HG03342 (cell line): ENCODE measurements around the gene LZTS2.

Experiments
- ATAC-seq: cut with Tn5 transposase; IDR thresholded peaks from one replicate; pipeline ENCODE4 v1.9.1; 2021; ENCODE audit warnings: mild to moderate bottlenecking, moderate library complexity; ENCODE audit not compliant: unreplicated experiment

The LZTS2 gene

DNA sequence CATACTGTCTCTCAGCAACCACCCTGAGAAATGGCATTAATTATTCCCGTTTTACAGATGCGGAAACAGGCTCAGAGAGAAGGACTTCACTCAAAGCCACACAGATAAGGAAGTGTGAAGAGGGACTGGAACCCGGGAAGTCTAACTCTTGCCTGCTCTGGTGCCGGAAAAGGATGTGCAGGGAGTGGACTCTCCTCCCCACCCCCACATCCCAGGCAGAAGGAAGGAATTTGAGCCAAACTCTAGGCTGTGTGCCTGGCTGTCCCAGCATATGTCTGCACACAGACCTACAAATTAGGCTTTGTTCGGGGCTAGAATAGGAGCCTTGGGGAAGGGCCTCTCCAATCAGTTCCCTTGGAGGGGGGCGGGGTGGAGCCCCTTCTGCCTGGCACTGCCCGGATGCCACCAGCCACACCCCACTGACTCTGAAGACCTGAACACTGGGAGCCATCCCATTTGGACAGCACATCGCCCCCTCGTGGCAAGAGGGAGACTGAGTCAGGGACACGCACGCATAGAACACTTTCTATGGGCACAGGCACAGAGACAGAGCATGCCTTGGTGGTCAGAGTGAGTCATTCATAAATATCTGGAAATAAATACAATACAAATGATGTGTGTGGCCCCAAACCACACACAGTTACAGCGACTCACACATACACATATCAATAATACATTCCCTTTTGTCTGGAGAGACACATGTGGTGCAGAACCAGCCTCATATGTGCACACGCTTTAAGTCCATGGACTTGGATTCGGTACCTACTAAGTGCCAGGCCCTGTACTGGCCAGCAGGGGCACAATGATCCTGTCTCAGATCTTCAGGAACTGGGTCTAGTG is 13.1 kb downstream of the LZTS2 start:
- peak; percentile 69 for ATAC-seq

DNA sequence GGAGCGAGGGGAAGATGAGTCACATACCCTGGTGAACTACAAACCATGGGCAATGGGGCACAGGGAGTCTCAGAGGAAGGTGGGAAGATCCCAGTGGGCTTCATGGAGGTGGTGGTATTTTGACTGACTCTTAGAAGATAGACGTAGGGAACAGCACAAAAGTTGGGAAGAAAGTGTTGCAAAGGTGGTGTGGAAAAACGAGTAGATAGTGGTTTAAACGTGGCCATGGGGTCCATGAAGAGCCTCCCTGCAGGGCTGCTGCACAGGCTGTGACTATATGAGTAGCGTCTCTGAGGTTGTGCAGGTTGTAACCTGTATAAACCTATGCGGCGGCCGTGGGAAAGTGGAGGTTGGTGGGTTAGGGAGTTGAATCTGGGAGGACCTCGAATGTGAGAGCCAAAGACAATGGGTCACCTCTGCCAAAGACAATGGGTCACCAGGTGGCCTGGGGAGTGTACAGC is 13.8 kb downstream of the LZTS2 start:
- ATAC-seq: no peak

DNA sequence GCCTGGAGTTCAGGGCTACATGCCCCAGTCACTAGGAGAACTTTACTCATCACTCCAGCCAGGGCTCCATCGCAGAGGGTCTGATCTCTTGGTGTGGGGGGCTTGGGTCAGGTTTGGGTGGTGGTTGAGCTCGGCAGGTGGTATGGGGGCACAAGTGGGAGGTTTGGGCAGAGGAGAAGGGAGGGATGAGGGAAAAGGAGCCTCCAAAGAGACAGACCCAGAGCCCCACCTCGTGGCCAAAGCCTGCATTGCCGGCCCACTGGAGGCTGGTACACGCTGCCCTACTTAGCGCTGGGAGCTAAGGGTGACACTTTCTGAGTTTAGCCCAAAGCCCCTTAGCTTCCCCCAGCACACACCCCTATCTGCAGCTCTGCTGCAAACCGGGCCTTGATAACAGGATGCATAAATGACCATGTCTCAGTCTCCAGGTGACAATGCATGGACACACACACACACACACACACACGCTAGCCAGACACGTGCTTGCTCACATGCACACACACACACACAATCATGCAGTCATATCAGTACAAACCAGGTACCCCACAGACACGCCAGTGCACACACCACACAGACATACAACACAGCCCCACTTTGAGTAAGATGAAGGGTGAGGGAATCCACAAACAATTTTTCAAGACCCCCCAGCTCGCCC is 14.7 kb downstream of the LZTS2 start:
- ATAC-seq: no peak

DNA sequence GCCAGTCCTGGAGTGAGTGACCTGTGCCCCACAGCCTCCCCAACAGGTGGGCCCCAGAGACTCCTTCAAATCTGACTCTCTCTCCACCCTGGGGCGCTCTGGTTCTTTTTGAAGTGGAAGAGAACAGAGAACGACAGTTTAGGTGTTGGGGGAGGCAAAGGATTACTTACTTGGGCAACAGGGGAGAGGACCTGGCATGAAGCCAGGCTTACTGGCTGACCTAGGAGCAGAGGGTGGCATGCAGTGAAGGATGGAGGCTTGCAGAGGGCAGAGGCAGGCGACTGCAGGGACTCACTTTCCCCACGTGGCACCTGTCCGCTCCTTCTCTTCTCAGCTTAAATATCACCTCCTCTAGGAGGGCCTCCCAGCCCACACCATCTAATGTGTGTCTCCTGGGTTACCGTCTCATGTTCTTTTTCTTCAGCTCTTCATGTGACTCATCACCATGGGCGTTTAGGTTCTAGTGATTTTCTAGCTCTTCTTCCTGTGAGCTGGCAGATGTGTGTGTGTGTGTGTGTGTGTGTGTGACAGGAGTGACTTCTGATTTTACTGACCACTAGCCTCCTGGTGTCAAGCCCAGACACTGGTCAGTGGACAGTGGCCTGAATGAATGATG is 15.5 kb downstream of the LZTS2 start:
- ATAC-seq: no peak

DNA sequence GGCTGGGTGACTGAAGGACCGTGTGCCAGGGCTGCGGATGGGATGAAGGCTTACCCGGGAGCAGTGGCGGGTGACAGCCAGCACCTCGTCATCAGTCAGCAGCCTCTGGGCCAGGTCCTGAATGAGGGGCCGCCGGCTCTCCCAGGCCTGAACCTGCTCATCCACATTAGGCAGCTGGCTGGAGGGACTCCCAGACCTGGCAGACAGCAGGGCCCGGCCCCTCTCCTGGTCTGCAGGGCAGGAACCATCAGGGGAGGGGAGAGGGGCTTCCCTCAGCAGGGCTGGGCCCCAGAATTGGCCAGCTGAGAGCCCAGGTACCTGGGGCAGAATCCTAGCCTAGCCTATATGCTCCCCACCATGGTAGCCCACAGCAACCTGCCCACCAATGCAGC is 16.0 kb downstream of the LZTS2 start:
- ATAC-seq: no peak

DNA sequence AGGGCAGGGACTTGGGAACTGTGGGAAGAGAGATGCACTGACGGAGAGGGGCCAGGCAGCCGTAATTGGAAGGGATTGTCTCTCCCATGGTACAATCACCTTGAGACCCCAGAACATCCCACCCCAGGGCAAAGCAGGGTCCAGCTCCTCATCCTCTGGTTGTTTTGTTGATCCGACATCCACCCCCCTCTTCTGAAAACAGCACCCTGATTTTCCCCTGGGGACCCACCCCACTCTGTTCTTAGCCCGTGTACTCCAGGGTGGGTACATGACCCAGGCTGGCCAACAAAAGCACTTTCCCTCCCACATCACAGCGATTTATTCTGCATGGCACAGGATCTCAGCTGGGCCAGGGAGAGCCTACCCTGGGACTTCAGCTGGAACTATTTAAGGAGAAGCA is 17.2 kb downstream of the LZTS2 start:
- ATAC-seq: no peak

DNA sequence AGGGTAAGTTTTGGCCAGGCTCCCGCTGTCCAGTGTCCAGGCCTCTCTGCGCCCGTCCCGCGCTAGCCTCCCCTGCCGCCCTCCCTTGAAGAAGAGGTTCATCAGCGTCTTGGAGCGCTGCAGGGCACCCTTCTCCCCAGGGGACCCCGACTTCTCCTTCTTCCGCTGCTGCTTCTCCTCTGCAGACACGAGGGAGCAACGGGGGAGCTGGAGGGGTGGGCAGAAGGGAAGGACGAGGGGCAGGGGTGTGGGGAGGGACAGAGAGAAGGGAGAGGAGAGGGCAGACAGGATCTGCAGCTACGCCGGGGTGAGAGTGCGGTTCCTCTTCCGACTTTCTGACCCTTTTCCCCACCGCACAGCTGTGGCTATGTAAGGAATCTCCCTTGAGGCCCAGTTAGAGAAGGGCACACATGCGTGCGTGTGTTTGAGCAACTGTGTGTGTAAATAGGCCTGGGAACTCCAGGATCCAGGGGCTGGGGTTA is 18.6 kb downstream of the LZTS2 start:
- ATAC-seq: no peak

DNA sequence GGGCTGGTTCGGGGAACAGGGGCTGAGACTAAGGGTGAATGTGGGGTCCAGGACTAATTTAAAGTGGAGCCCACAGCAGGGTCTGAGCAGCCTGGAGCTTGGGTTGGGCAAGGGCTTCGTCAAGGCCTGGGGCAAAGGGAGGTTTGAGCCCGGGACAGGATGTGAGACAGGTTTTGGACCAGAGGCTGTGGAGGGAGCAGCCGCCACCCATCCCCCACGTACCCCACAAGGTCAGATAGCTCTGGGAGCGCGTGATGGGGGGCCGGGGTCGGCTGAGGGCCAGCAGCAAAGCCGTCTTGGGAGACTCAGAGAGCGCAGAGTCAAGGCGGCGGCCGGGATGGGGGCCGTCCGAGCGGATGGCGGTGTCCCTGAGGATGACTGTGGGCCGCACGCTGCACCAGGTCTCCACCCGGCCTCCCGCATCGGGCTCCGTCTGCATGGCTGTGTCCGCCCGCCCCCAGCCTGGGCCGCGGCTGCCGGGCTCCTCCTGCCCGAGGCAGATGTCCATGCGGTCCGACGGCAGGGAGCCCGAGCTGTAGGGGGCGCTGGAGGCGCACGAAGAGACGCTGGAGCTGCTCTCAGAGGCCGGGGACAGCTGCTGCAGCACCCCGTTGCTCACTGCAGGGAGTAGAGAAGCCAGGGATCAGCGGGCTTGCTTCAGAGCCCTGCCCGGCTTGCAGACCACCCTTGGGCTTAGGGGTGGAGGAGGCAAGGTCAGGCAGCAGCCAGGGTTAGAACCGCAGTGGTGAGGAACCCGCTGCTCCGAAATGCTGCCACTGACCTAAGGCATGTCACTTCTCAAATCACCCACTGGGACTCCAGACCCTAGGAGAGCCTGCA is 19.2 kb downstream of the LZTS2 start:
- ATAC-seq: no peak

DNA sequence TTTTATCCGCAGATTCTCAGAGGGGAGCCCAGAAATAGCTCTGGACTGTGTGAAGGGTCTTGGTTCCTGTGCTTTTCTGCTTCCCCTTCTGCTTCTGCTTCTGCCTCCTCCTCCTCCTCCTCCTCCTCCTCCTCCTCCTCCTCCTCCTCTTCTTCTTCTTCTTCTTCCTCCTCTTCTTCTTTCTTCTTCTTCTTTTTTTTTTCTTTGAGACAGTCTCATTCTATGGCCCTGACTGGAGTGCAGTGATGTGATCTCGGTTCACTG is 19.8 kb downstream of the LZTS2 start:
- no peak for ATAC-seq

DNA sequence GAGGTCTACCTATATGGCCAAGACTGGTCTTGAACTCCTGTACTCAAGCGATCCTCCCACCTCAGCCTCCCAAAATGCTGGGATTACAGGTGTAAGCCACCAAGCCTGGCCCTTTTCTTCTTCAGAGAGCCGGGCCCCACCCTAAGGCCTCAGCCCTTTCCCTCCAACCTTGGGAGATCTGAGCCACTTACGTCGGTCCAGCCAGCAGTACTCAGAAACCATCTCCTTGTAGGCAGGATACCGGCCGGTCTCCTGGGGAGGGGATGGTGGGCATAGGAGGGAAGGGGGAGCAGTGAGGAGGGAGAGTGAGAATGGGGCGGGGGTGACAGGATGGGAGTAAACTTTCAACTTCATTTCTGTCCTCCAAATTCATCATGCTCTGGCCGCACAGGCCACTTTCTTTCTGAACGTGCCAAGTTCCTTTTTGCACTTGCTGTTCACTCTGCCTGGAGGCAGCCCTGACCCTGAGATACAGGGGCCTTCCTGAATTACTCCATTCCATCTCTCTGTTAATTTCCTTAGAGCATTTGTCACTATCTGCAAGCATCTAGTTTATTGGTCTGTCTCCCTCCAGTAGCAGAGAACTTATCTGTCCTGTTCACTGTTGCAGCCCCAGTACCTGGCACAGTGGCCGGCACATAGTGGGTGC is 20.9 kb downstream of the LZTS2 start:
- no peak for ATAC-seq

DNA sequence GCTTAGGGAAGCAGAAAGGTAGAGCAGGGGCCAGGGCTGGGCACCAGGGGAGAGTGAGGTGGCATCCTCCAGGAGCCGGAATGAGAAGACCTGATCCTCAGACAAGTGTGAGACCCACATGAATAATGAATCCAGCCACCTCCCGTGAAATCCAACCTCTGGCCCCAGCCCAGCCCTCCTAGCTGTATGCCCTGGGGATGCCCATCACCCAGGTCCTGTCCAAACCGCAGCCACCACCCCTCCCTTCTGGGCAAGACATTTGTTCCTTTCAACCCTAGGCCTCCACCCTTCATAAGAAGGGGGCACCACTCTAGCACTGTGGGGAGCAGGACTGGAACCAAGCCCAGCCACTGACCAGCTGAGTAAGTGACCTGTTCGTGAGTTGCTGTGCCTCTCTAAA is 21.6 kb downstream of the LZTS2 start:
- no peak for ATAC-seq

DNA sequence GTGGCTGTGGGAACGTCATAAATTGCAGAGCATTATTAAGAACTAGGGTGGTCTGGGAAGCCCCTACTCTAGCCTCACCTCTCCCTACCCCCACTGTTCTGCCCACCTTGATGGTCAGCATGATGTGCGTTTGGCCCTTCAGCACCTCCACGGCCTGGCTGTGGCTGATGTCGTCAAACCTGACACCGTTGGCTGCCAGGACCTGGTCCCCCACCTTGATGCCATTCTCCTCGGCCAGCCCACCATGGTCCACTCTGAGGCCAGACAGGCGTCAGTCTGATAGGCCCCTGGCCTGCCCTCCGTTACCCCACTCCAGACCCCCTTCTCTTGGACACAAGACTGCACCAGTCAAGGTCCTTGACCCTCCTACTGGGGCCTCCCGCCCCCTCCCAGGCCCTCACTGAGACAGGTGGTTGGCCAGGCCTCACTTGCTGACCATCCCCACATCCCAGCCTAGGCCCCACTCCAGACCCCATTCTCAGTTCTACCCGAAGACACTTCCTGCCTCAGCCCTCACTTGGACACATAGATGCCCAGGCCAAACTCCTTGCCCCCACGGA is 22.2 kb downstream of the LZTS2 start:
- no peak for ATAC-seq

DNA sequence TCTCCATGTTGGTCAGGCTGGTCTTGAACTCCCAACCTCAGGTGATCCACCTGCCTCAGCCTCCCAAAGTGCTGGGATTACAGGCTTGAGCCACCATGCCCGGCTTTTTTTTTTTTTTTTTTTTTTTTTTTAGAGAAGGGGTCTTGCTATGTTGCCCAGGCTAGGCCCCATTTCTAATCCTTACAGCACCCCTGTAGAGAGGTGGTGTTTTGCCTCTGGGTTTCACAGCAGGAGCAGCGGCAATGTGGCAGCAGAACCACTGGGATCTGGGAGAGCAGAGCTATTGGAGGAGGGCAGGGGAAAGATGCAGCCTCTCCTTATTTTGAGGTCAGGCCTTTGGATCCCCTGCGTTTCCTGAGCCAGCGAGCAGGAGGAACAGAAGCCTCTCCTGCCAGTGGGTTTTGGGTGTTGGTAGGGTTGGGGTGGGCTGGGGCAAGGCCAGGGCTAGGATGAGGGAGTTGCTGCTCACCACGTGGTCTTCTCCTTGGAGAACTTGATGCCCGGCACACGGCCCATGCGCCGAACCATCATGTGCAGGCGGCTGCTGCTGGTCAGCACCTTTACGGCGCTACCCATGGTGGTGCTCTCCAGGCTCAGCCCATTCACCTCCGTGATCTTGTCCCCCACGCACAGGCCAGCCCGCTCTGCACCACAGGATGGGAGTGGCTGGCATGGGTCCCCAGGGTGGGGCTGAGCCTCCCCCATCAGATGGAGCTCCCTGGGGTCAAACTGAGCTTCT is 23.5 kb downstream of the LZTS2 start:
- no peak for ATAC-seq

DNA sequence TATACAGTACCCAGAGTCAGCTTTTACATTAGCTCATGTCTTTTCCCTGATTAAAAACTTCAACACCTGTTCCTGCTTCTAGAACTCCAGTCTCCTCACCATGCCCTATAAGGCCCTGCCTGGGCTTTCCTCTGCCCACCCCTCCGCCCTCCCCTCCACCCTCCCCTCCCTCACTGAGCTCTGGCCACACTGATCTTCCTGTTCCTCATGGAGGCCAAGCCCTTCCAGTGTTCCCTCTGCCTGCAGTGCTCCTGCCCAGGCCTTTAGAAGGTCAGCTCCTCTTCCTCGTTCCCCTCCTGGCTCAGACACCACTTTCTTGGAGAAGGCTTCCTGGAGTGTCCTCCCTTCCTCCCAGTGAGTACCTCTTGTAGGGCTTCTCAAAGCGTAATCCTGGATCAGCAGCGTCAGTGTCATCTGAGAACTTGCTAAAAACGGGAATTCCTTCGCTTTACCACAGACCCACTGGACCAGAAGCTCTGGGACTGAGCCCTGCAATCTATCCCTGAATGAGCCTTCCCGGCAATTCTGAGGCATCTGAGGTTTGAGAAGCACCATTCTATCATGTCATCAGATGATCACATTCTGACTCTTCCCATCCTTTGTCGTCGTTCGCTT is 27.6 kb downstream of the LZTS2 start:
- no peak for ATAC-seq

DNA sequence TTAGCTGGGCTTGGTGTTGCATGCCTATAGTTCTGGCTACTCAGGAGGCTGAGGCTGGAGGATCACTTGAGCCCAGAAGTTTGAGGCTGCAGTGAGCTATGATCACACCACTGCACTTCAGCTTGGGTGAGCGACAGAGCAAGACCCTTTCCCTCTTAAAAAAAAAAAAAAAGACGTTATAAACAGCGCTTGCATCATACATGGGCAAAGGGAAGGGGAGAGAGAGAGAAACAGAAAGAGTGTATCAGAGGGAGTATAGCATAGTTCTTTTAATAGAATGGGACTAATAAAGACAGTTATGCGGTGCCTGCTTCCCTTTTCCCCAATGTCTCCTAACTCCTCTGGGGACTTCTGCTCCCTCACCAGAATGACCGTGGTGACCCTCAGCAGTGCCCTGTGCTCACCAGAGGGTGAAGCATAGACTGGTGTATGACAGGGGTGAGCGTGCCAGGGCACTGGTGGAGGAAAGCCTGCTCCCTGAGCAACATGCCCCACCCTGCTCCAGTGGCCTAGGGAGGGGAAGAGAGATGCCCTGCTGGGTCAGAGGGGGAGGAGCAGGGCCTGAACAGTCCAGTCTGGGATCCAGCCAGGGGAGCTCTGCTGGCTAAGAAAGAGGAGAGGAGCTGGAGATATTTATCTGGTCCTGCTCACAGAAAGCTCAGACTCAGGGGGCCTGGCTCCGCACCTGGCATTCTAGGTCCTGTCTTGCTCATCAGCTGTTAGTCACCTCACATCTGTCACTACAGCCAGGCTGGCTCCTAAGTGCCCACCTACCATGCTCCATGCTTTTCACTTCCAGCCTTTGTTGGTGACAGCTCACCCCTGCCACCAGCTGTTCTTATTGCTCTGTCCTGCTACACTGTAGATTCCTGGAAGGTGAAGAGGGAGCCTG is 29.1 kb downstream of the LZTS2 start:
- no peak for ATAC-seq

DNA sequence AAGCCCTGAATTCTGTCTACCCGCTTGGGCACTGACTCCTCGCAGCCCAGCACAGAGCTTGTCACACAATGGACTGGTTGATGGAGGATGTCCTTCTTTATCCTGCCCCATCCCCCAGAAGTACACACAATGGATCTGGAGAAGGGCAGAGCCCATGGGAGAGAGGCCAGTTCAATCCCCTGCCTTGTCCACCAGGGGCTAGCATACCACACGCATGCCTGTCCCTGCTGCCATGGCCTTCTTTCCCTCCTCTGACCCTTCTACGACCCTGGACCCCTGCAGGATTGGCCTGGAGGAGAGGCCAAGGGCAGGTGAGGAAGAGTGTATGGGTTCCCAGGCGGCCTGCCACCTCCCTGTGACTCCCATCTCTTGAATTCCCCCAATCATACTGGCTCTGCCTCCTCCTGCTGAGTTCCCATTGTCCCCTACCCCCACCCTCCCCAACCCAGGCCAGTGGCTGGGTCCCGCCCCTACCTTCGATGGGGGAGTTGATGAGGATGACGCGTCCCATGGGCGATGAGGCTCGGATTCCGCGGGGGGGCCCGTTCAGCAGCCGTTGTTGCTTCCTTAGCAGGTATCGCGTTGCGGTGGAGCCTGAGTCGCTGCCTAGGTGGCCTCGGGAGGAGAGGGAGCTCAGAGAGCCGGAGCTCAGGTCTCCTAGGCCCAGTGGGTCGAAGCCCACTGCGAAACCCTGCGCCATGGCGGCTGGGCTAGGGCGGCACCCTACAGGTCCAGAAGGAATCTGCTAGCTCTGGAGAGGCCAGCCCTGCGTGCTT is 30.1 kb downstream of the LZTS2 start:
- no peak for ATAC-seq

DNA sequence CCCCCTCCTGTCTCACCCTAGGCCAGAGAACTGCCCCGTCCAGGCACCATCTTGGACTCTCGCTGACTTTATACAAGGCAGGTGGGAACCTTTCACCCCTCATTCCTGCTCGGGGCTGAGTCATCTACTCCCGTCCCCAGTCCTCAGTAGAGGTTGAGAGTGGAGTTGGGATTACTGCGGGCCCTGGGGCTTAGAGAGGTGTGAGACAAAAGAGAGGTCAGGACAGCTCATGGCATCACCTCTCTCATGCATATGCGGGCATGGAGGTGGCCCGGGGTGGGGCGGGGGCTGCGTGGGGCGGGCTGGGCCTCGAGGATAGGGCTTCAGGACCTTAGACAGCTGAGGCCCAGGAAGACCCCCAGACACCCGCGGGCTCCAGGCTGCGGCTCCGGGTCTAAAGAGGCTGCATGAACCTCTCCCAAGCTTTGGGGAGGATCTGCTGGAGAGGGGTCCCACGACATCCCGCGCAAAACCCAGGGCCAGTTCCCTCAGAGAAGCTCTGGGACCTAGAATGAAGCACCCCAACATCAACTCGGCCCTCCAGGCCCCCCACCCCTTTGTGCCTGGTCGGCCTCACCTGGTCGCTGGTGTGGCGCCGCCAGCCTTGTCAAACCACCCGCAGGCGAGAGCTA is 31.0 kb downstream of the LZTS2 start:
- no peak for ATAC-seq
